ENCODE results near the gene KIF23. TPM values are rescaled to one million over a fixed set of nuclear protein-coding genes. Genes with fewer than 3 reads are reported as not detected.

Gene KIF23
- total and polyA plus RNA-seq, 2 of the 4 experiments (the other 2 are of a cell fraction), result 37.7 to 56.1 TPM

GRCh38 chr15:69369631-69370030 is 44.5 kb upstream of the KIF23 start:
- ChIA-PET POLR2A (ENCODE audit: unreplicated experiment) (no interaction called here), CTCF (interaction anchor here (0.8 kb wide), 1 partner anchor 24 kb away, joined by 4 read pairs; no protein-coding TSS in a partner anchor)
- in situ Hi-C loops (cut with MboI; ENCODE audit: low sequenced_read_pairs) (no loop called here), intact Hi-C loops (cut with micrococcal nuclease) (no loop called here), dilution Hi-C loops (cut with HindIII; ENCODE audit: low sequenced_read_pairs, unreplicated experiment) (no loop called here)
- no peak overlapping the region for H4K8ac ChIP-seq (ENCODE audit: low read depth in 2 of 2, low read length in 2 of 2)
- no peak overlapping the region for H2AK5ac ChIP-seq (ENCODE audit: low read depth, low read length)
- H3K79me1 ChIP-seq (ENCODE audit: low read depth in 1 of 2, low read length in 2 of 2), result no peaks in the 10 kb centered on the region
- no peak overlapping the region for H4K5ac ChIP-seq (ENCODE audit: low read depth, low read length)
- no peak overlapping the region for H3K23ac ChIP-seq (ENCODE audit: low read depth, low read length)
- no peak overlapping the region for H3K4me3 ChIP-seq (ENCODE audit: insufficient read depth, low read depth, low read length)
- ATAC-seq (ENCODE audit: low read depth) (no peak), DNase-seq (no peak)
- no CpG with 5 or more reads among the region's 2 CpGs for WGBS, 2 experiments (ENCODE audit: extremely low coverage in 2 of 2, insufficient read length in 1 of 2)
- no peaks in the 10 kb centered on the region for H3K36me3 ChIP-seq (ENCODE audit: control insufficient read depth, insufficient read depth, low read length)
- no peak overlapping the region for H3K27ac ChIP-seq (ENCODE audit: insufficient read depth, low read length)
- no TSS peak for BruUV-seq (replicated peaks)
- no peak overlapping the region for H2BK20ac ChIP-seq (ENCODE audit: low read depth, low read length)
- H3K9me3 ChIP-seq (ENCODE audit: control insufficient read depth, insufficient read depth, low read length), result 0 out of 2 replicates have a peak, but pooled peaks cover 2% of the 10 kb centered on the region
- no peak overlapping the region for H3K9ac ChIP-seq (ENCODE audit: low read depth, low read length)
- no peaks in the 10 kb centered on the region for H3K27me3 ChIP-seq (ENCODE audit: control insufficient read depth, insufficient read depth, low read length)
- H2BK15ac ChIP-seq (ENCODE audit: low read depth, low read length), result no peak overlapping the region
- H2AK9ac ChIP-seq (replicated peaks; ENCODE audit: low read depth, low read length, poor library complexity), result no peak overlapping the region
- no peak overlapping the region for H2BK120ac ChIP-seq (ENCODE audit: low read depth, low read length)
- no peak overlapping the region for H3K56ac ChIP-seq (ENCODE audit: extremely low read depth, insufficient read depth, low read length)
- H3K4me1 ChIP-seq (ENCODE audit: control insufficient read depth, insufficient read depth, low read length), result no peaks in the 10 kb centered on the region
- H3K4me2 ChIP-seq (ENCODE audit: low read depth, low read length), result no peak overlapping the region
- no peak overlapping the region for H3K14ac ChIP-seq (replicated peaks; ENCODE audit: low read depth, low read length)
- TF ChIP-seq MAZ (IDR thresholded peaks at IDR 0.05; ENCODE audit: borderline replicate concordance, low read depth, low read length) (no peak), FOS (IDR thresholded peaks at IDR 0.05; ENCODE audit: low read depth, low read length) (no peak), RCOR1 (IDR thresholded peaks at IDR 0.05; ENCODE audit: insufficient replicate concordance, low read length) (no peak), USF2 (IDR thresholded peaks at IDR 0.05; ENCODE audit: low read depth, low read length) (no peak), CHD1 (IDR thresholded peaks at IDR 0.05; ENCODE audit: low read depth, low read length) (no peak), POLR2A (IDR thresholded peaks at IDR 0.05; ENCODE audit: low read depth, low read length) (no peak), NFE2L2 (IDR thresholded peaks at IDR 0.05; ENCODE audit: low read depth, low read length) (no peak), MXI1 (IDR thresholded peaks at IDR 0.05; ENCODE audit: borderline replicate concordance, low read depth, low read length) (no peak), RAD21 (IDR thresholded peaks at IDR 0.05; ENCODE audit: low read length) (no peak), SMC3 (IDR thresholded peaks at IDR 0.05; ENCODE audit: low read depth, low read length) (no peak), CTCF (conservative IDR thresholded peaks at IDR 0.05; ENCODE audit: low read depth, low read length) (no peak), MAFK (IDR thresholded peaks at IDR 0.05; ENCODE audit: low read depth, low read length) (no peak), CEBPB (IDR thresholded peaks at IDR 0.05; ENCODE audit: low read depth, low read length) (no peak), RFX5 (IDR thresholded peaks at IDR 0.05; ENCODE audit: low read depth, low read length) (no peak), BHLHE40 (IDR thresholded peaks at IDR 0.05; ENCODE audit: low read depth, low read length) (no peak), ELK1 (IDR thresholded peaks at IDR 0.05; ENCODE audit: borderline replicate concordance, low read depth, low read length) (no peak)
- H4K91ac ChIP-seq (ENCODE audit: insufficient read depth, low read depth, low read length), result no peak overlapping the region
- H3K18ac ChIP-seq (ENCODE audit: low read depth, low read length), result no peak overlapping the region
- H2BK5ac ChIP-seq (ENCODE audit: low read depth, low read length, poor library complexity, severe bottlenecking), result no peak overlapping the region
- no peak overlapping the region for H2AFZ ChIP-seq (replicated peaks; ENCODE audit: low read length, poor library complexity)
- no peaks in the 10 kb centered on the region for H4K20me1 ChIP-seq (ENCODE audit: insufficient read depth, low read length)
- no peaks in the 10 kb centered on the region for H3K9me1 ChIP-seq (ENCODE audit: insufficient read depth, low read length)
- H3K4ac ChIP-seq (ENCODE audit: low read depth, low read length), result no peak overlapping the region

Data from IMR-90 (cell line).